ENCODE results near the gene MGAM2. TPM values are rescaled to one million over a fixed set of nuclear protein-coding genes. Genes with fewer than 3 reads are reported as not detected.

Gene MGAM2
- total and polyA plus RNA-seq, 2 experiments from 2014 or later: 0.07 TPM; not detected in 1

GRCh38 chr7:142088022-142088714 lies 23.4 kb upstream of the MGAM2 start:
- H3K27me3 ChIP-seq (ENCODE audit: insufficient read depth): no peaks in the 10 kb centered on the region
- no peaks in the 10 kb centered on the region for H3F3A ChIP-seq (replicated peaks; ENCODE audit: low read depth)
- H3K27me3 Mint-ChIP-seq (ENCODE audit: insufficient read depth, low read depth, poor library complexity): peaks cover 2% of the 10 kb centered on the region
- H2AFZ ChIP-seq: no peak overlapping the region
- TF ChIP-seq POLR2AphosphoS5 (IDR thresholded peaks at IDR 0.05; ENCODE audit: low read depth) (no peak), ZNF331 (CRISPR knock-in tag; IDR thresholded peaks at IDR 0.05; ENCODE audit: low read depth) (no peak), REST (IDR thresholded peaks at IDR 0.05; ENCODE audit: unreplicated experiment) (no peak), CREB1 (CRISPR knock-in tag; IDR thresholded peaks at IDR 0.05; ENCODE audit: low read depth) (no peak), EZH2phosphoT487 (IDR thresholded peaks at IDR 0.05; ENCODE audit: unreplicated experiment) (no peak), ZNF114 (CRISPR knock-in tag; IDR thresholded peaks at IDR 0.05) (no peak)
- no peaks in the 10 kb centered on the region for H3K36me3 ChIP-seq (ENCODE audit: insufficient read depth)
- no peaks in the 10 kb centered on the region for H3K4me1 ChIP-seq (ENCODE audit: insufficient read depth)
- H3K4me3 ChIP-seq: no peak overlapping the region
- DNase-seq (ENCODE audit: low spot score) (no peak), ATAC-seq (no peak)
- H3K36me3 Mint-ChIP-seq (ENCODE audit: low read depth): no peaks in the 10 kb centered on the region
- no peaks in the 10 kb centered on the region for H3K9me2 ChIP-seq (ENCODE audit: insufficient read depth)
- no peaks in the 10 kb centered on the region for H3K4me1 Mint-ChIP-seq
- no peaks in the 10 kb centered on the region for H3K79me2 ChIP-seq (replicated peaks; ENCODE audit: insufficient read depth)
- H3K27ac Mint-ChIP-seq: no peak overlapping the region
- no peak overlapping the region for H3K4me2 ChIP-seq
- no peaks in the 10 kb centered on the region for H4K20me1 ChIP-seq (replicated peaks; ENCODE audit: insufficient read depth)
- no peak overlapping the region for H3K4me3 Mint-ChIP-seq
- H3K27ac ChIP-seq (ENCODE audit: low read depth): no peak overlapping the region
- no peaks in the 10 kb centered on the region for H3K9me3 Mint-ChIP-seq

GRCh38 chr7:142089035-142089434 lies 22.5 kb upstream of the MGAM2 start:
- no peaks in the 10 kb centered on the region for H3K36me3 Mint-ChIP-seq (ENCODE audit: low read depth)
- H3K27me3 ChIP-seq (ENCODE audit: insufficient read depth): no peaks in the 10 kb centered on the region
- no peaks in the 10 kb centered on the region for H3K79me2 ChIP-seq (replicated peaks; ENCODE audit: insufficient read depth)
- no peaks in the 10 kb centered on the region for H3F3A ChIP-seq (replicated peaks; ENCODE audit: low read depth)
- peak; percentile 25 to 63; a peak in 3 of 4 replicates for TF ChIP-seq CTCF (conservative IDR thresholded peaks at IDR 0.05; ENCODE audit: low read depth in 2 of 2)
- no peak for TF ChIP-seq EZH2phosphoT487 (IDR thresholded peaks at IDR 0.05; ENCODE audit: unreplicated experiment)
- no peaks in the 10 kb centered on the region for H4K20me1 ChIP-seq (replicated peaks; ENCODE audit: insufficient read depth)
- H3K4me3 Mint-ChIP-seq: no peak overlapping the region
- no peaks in the 10 kb centered on the region for H3K36me3 ChIP-seq (ENCODE audit: insufficient read depth)
- H2AFZ ChIP-seq: no peak overlapping the region
- no peaks in the 10 kb centered on the region for H3K9me2 ChIP-seq (ENCODE audit: insufficient read depth)
- ATAC-seq (peak; percentile 42), DNase-seq (ENCODE audit: low spot score) (peak; percentile 3)
- no peak overlapping the region for H3K27ac Mint-ChIP-seq
- no peaks in the 10 kb centered on the region for H3K9me3 Mint-ChIP-seq
- no peak overlapping the region for H3K27ac ChIP-seq (ENCODE audit: low read depth)
- H3K4me1 Mint-ChIP-seq: no peaks in the 10 kb centered on the region
- H3K4me3 ChIP-seq: no peak overlapping the region
- no peaks in the 10 kb centered on the region for H3K4me1 ChIP-seq (ENCODE audit: insufficient read depth)
- peaks cover 4% of the 10 kb centered on the region for H3K27me3 Mint-ChIP-seq (ENCODE audit: insufficient read depth, low read depth, poor library complexity)
- no peak overlapping the region for H3K4me2 ChIP-seq
